IMR-90 (cell line): ENCODE measurements around the gene TIAM2. TPM values are rescaled to one million over a fixed set of nuclear protein-coding genes. Genes with fewer than 3 reads are reported as not detected.

Source experiments
- ATAC-seq: fragments of 200-7000 bp; cut with Tn5 transposase; 2 replicates; pipeline ENCODE4 v1.9.1; 2020; ENCODE audit warnings: low read depth, mild to moderate bottlenecking, moderate library complexity
- BruUV-seq: library from RNA; stranded (reverse); fragments of 400-500 nt; replicated peaks from 2 replicates; lab custom pipeline; 2021; lab: Mats Ljungman, UMichigan
- CTCF ChIA-PET: fragments of 300-600 bp; formaldehyde crosslinking; extraction: SDS; loops from one replicate; lab custom pipeline; 2021; ENCODE audit warnings: antibody characterized with exemption; lab: Yijun Ruan, JAX
- POLR2A ChIA-PET: fragments of 300-600 bp; sonication (Branson Sonifier 250); formaldehyde crosslinking; loops from one replicate; lab custom pipeline; 2022; ENCODE audit warnings: antibody characterized with exemption; ENCODE audit not compliant: unreplicated experiment; lab: Charles Lee
- DNase-seq: peaks from one replicate; pipeline ENCODE4 v3.0.0; 2013
- H2AFZ ChIP-seq: replicated peaks from 2 replicates; pipeline ENCODE3; 2013; ENCODE audit warnings: low read length, mild to moderate bottlenecking; ENCODE audit not compliant: poor library complexity
- H2AK5ac ChIP-seq: 2 replicates; pipeline ENCODE4 v1.6.1; 2013; ENCODE audit warnings: low read depth, low read length, inconsistent platforms
- H2AK9ac ChIP-seq: replicated peaks from 2 replicates; pipeline ENCODE3; 2013; ENCODE audit warnings: mild to moderate bottlenecking, low read depth, low read length, moderate library complexity; ENCODE audit not compliant: poor library complexity
- H2BK120ac ChIP-seq: 2 replicates; pipeline ENCODE4 v1.6.1; 2013; ENCODE audit warnings: low read depth, low read length, inconsistent platforms
- H2BK15ac ChIP-seq: 3 replicates; pipeline ENCODE4 v1.6.1; 2013; ENCODE audit warnings: low read depth, low read length, inconsistent platforms
- H2BK20ac ChIP-seq: 2 replicates; pipeline ENCODE4 v1.6.1; 2013; ENCODE audit warnings: low read depth, mild to moderate bottlenecking, inconsistent platforms, low read length, moderate library complexity
- H2BK5ac ChIP-seq: 2 replicates; pipeline ENCODE4 v1.6.1; 2013; ENCODE audit warnings: mild to moderate bottlenecking, low read depth, low read length, inconsistent platforms; ENCODE audit not compliant: poor library complexity, severe bottlenecking
- H3K14ac ChIP-seq: replicated peaks from 2 replicates; pipeline ENCODE4 v1.6.1; 2013; ENCODE audit warnings: low read depth, low read length, inconsistent platforms
- H3K18ac ChIP-seq: 2 replicates; pipeline ENCODE4 v1.6.1; 2013; ENCODE audit warnings: low read depth, low read length, control low read depth
- H3K23ac ChIP-seq: 2 replicates; pipeline ENCODE4 v1.6.1; 2013; ENCODE audit warnings: low read depth, low read length, inconsistent platforms
- H3K27ac ChIP-seq: 2 replicates; pipeline ENCODE4 v1.5.1; 2013; ENCODE audit warnings: mild to moderate bottlenecking, control low read depth, low read length; ENCODE audit not compliant: insufficient read depth
- H3K27me3 ChIP-seq: 2 replicates; pipeline ENCODE4 v1.6.1; 2013; ENCODE audit warnings: low read length; ENCODE audit not compliant: control insufficient read depth, insufficient read depth
- H3K36me3 ChIP-seq: 2 replicates; pipeline ENCODE4 v1.6.1; 2013; ENCODE audit warnings: low read length, mixed read lengths; ENCODE audit not compliant: control insufficient read depth, insufficient read depth
- H3K4ac ChIP-seq: 2 replicates; pipeline ENCODE4 v1.6.1; 2013; ENCODE audit warnings: low read depth, low read length, inconsistent platforms
- H3K4me1 ChIP-seq: 2 replicates; pipeline ENCODE4 v1.6.1; 2013; ENCODE audit warnings: low read length, mixed read lengths; ENCODE audit not compliant: control insufficient read depth, insufficient read depth
- H3K4me2 ChIP-seq: 2 replicates; pipeline ENCODE4 v1.6.1; 2013; ENCODE audit warnings: low read depth, mild to moderate bottlenecking, control low read depth, low read length, moderate library complexity
- H3K4me3 ChIP-seq: 2 replicates; pipeline ENCODE4 v1.5.1; 2013; ENCODE audit warnings: low read depth, mild to moderate bottlenecking, control low read depth, low read length, moderate library complexity; ENCODE audit not compliant: insufficient read depth
- H3K56ac ChIP-seq: 2 replicates; pipeline ENCODE4 v1.6.1; 2013; ENCODE audit warnings: low read length, inconsistent platforms; ENCODE audit not compliant: insufficient read depth; ENCODE audit errors: extremely low read depth
- H3K79me1 ChIP-seq, 2 experiments: 2 replicates each; pipeline ENCODE4 v1.6.1; 2013; ENCODE audit warnings: low read length in 2 of 2, inconsistent platforms in 1 of 2, low read depth in 1 of 2
- H3K9ac ChIP-seq: 2 replicates; pipeline ENCODE4 v1.6.1; 2013; ENCODE audit warnings: low read depth, low read length, control low read depth
- H3K9me1 ChIP-seq: 2 replicates; pipeline ENCODE4 v1.6.1; 2013; ENCODE audit warnings: low read length, inconsistent platforms; ENCODE audit not compliant: insufficient read depth
- H3K9me3 ChIP-seq: 2 replicates; pipeline ENCODE4 v1.6.1; 2013; ENCODE audit warnings: low read length; ENCODE audit not compliant: control insufficient read depth, insufficient read depth
- H4K20me1 ChIP-seq: 2 replicates; pipeline ENCODE4 v1.6.1; 2013; ENCODE audit warnings: low read length, inconsistent platforms; ENCODE audit not compliant: insufficient read depth
- H4K5ac ChIP-seq: 2 replicates; pipeline ENCODE4 v1.6.1; 2013; ENCODE audit warnings: mild to moderate bottlenecking, low read depth, low read length, control low read depth
- H4K8ac ChIP-seq, 2 experiments: 2 replicates each; pipeline ENCODE4 v1.6.1; 2013; ENCODE audit warnings: low read depth in 2 of 2, low read length in 2 of 2, control low read depth in 1 of 2, inconsistent platforms in 1 of 2
- H4K91ac ChIP-seq: 2 replicates; pipeline ENCODE4 v1.6.1; 2013; ENCODE audit warnings: low read depth, low read length, inconsistent platforms; ENCODE audit not compliant: insufficient read depth
- BHLHE40 ChIP-seq: fragments of 150-350 bp; IDR thresholded peaks from 2 replicates; pipeline ENCODE4 v1.6.1; 2016; ENCODE audit warnings: mild to moderate bottlenecking, low read depth, low read length
- CEBPB ChIP-seq: IDR thresholded peaks from 2 replicates; pipeline ENCODE4 v1.6.1; 2012; ENCODE audit warnings: low read depth, low read length, improper control_type of control experiment
- CHD1 ChIP-seq: IDR thresholded peaks from 2 replicates; pipeline ENCODE4 v1.6.1; 2012; ENCODE audit warnings: low read depth, low read length, improper control_type of control experiment
- ELK1 ChIP-seq: fragments of 150-350 bp; IDR thresholded peaks from 2 replicates; pipeline ENCODE4 v1.6.1; 2016; ENCODE audit warnings: low read depth, mild to moderate bottlenecking, low read length, moderate library complexity, borderline replicate concordance
- MAFK ChIP-seq: IDR thresholded peaks from 2 replicates; pipeline ENCODE4 v1.6.1; 2012; ENCODE audit warnings: low read depth, low read length, improper control_type of control experiment
- MXI1 ChIP-seq: IDR thresholded peaks from 2 replicates; pipeline ENCODE4 v1.6.1; 2012; ENCODE audit warnings: low read depth, mild to moderate bottlenecking, low read length, moderate library complexity, borderline replicate concordance
- POLR2A ChIP-seq: IDR thresholded peaks from 2 replicates; pipeline ENCODE4 v1.6.1; 2012; ENCODE audit warnings: mild to moderate bottlenecking, low read depth, low read length
- RAD21 ChIP-seq: IDR thresholded peaks from 2 replicates; pipeline ENCODE4 v1.6.1; 2012; ENCODE audit warnings: low read length, improper control_type of control experiment
- RFX5 ChIP-seq: IDR thresholded peaks from 2 replicates; pipeline ENCODE4 v1.8.0; 2012; ENCODE audit warnings: low read depth, mild to moderate bottlenecking, low read length, moderate library complexity
- SMC3 ChIP-seq: fragments of 150-350 bp; IDR thresholded peaks from 2 replicates; pipeline ENCODE4 v1.6.1; 2016; ENCODE audit warnings: low read depth, mild to moderate bottlenecking, antibody characterized with exemption, low read length, moderate library complexity
- WGBS, 2 experiments: methylation state at CpG; one replicate each; pipeline versions ENCODE4 v1.1.5 to v1.1.7; 2013; ENCODE audit warnings: missing lambda C conversion rate in 2 of 2; ENCODE audit not compliant: insufficient read length in 1 of 2; ENCODE audit errors: extremely low coverage in 2 of 2; 5-methylcytosine and 5-hydroxymethylcytosine counted together
- dilution Hi-C: fragments of 300-500 bp; cut with HindIII; formaldehyde crosslinking; loops from one replicate; pipeline ENCODE4 v1.14.3; 2018; ENCODE audit warnings: low sequenced_read_pairs; ENCODE audit not compliant: unreplicated experiment
- in situ Hi-C: fragments of 300-500 bp; cut with MboI; formaldehyde crosslinking; loops from 3 replicates; pipeline ENCODE4 v1.14.3; 2019; ENCODE audit warnings: low sequenced_read_pairs, inconsistent platforms, mixed read lengths
- intact Hi-C: fragments of 100-400 bp; cut with micrococcal nuclease; formaldehyde crosslinking; loops from 2 replicates; pipeline ENCODE4 v1.10.0; 2022
- polyA plus RNA-seq, 3 experiments: library from polyadenylated mRNA; depleted of rRNA; stranded (reverse); fragments of >200 nt; gene quantifications; 2 replicates each; pipeline ENCODE4 v1.2.3, GENCODE V29; 2012; ENCODE audit warnings: low replicate concordance in 1 of 3
- total RNA-seq: library from RNA; depleted of rRNA; stranded (reverse); fragments of >200 nt; gene quantifications from 2 replicates; pipeline ENCODE4 v1.2.3, GENCODE V29; 2012

The TIAM2 gene
- total and polyA plus RNA-seq, 2 of the 4 experiments (the other 2 are of a cell fraction) = 3.1 to 4.7 TPM

GRCh38 chr6:155040901-155041650 lies 46.0 kb downstream of the TIAM2 start:
- H4K91ac ChIP-seq = no peak overlapping the region
- H2BK120ac ChIP-seq = no peak overlapping the region
- dilution Hi-C loops (no loop called here), in situ Hi-C loops (no loop called here), intact Hi-C loops (no loop called here)
- WGBS, 2 experiments = no CpG with 5 or more reads among the region's 2 CpGs
- no peaks in the 10 kb centered on the region for H3K9me3 ChIP-seq
- DNase-seq (no peak), ATAC-seq (no peak)
- H4K8ac ChIP-seq = no peak overlapping the region
- no peaks in the 10 kb centered on the region for H3K9me1 ChIP-seq
- H2AK9ac ChIP-seq = no peak overlapping the region
- no peak overlapping the region for H2AFZ ChIP-seq
- H3K4me3 ChIP-seq = no peak overlapping the region
- no peak for TF ChIP-seq RFX5
- TF ChIP-seq BHLHE40 = no peak
- no peak for TF ChIP-seq POLR2A
- no peak for TF ChIP-seq MXI1
- TF ChIP-seq ELK1 = no peak
- TF ChIP-seq MAFK = no peak
- TF ChIP-seq CEBPB = no peak
- no peak for TF ChIP-seq CHD1
- TF ChIP-seq RAD21 = no peak
- no peak for TF ChIP-seq SMC3
- H3K4me2 ChIP-seq = no peak overlapping the region
- no peak overlapping the region for H3K23ac ChIP-seq
- no peak overlapping the region for H2BK5ac ChIP-seq
- no peak overlapping the region for H2BK20ac ChIP-seq
- ChIA-PET CTCF (no interaction called here), POLR2A (interaction anchor here (0.7 kb wide), 1 partner anchor 32 kb away, joined by 5 read pairs; no protein-coding TSS in a partner anchor)
- H2BK15ac ChIP-seq = no peak overlapping the region
- no TSS peak for BruUV-seq
- no peak overlapping the region for H3K56ac ChIP-seq
- H3K9ac ChIP-seq = no peak overlapping the region
- no peaks in the 10 kb centered on the region; a peak in 1 of 4 replicates for H3K79me1 ChIP-seq
- no peaks in the 10 kb centered on the region for H3K27me3 ChIP-seq
- no peaks in the 10 kb centered on the region for H4K20me1 ChIP-seq
- no peak overlapping the region for H3K14ac ChIP-seq
- no peak overlapping the region for H2AK5ac ChIP-seq
- no peak overlapping the region for H3K27ac ChIP-seq
- H3K18ac ChIP-seq = no peak overlapping the region
- H3K36me3 ChIP-seq = no peaks in the 10 kb centered on the region
- H3K4ac ChIP-seq = no peak overlapping the region
- H3K4me1 ChIP-seq = no peaks in the 10 kb centered on the region; the same call in 1 of the 2 replicates
- H4K5ac ChIP-seq = no peak overlapping the region
